H1 (cell line): Measurements from ENCODE around the gene ZNF692. TPM values are rescaled to one million over a fixed set of nuclear protein-coding genes. Genes with fewer than 3 reads are reported as not detected.
A peak's percentile ranks its signal among the peaks of the same experiment; 100 is the strongest.

Source experiments
- BACH1 ChIP-seq: IDR thresholded peaks from 2 replicates; pipeline ENCODE4 v1.6.1; 2012; ENCODE audit warnings: low read length, improper control_type of control experiment
- EP300 ChIP-seq, 2 experiments: IDR thresholded peaks; 1 replicate in 1 of 2; 2 replicates in 1 of 2; pipeline ENCODE4 v1.6.1; 2011 to 2012; ENCODE audit warnings: low read depth in 2 of 2, low read length in 2 of 2, mild to moderate bottlenecking in 2 of 2, borderline replicate concordance in 1 of 2, inconsistent platforms in 1 of 2, moderate library complexity in 1 of 2
- MAFK ChIP-seq: IDR thresholded peaks from 2 replicates; pipeline ENCODE4 v1.6.1; 2012; ENCODE audit warnings: low read depth, mild to moderate bottlenecking, improper control_type of control experiment, low read length
- RAD21 ChIP-seq, 2 experiments: IDR thresholded peaks in 1 of 2; conservative IDR thresholded peaks in 1 of 2; 2 replicates each; pipeline ENCODE4 v1.6.1; 2011; ENCODE audit warnings: low read depth in 2 of 2, low read length in 2 of 2, improper control_type of control experiment in 1 of 2, inconsistent platforms in 1 of 2, mild to moderate bottlenecking in 1 of 2, moderate library complexity in 1 of 2
- TBP ChIP-seq: IDR thresholded peaks from 2 replicates; pipeline ENCODE4 v1.6.1; 2011; ENCODE audit warnings: low read depth, low read length, improper control_type of control experiment
- polyA plus RNA-seq, 7 experiments: library from polyadenylated mRNA; depleted of rRNA in 3 of 7; stranded (reverse) in 5 of 7; unstranded in 2 of 7; fragments of >200 nt in 5 of 7; fragments of 200-250 nt in 2 of 7; gene quantifications; 1 replicate in 5 of 7; 2 replicates in 1 of 7; 4 replicates in 1 of 7; pipeline versions ENCODE4 v1.2.1 to v1.2.3, GENCODE V29; 2011 to 2013; ENCODE audit warnings: missing spikeins in 2 of 7, mixed read lengths in 2 of 7
- total RNA-seq: library from RNA; stranded (reverse); fragmentation: NEBNext Ultra II Directional; extraction: Animal tissue kit (Norgen Biotek cat#: 25700); gene quantifications from 2 replicates; pipeline ENCODE4 v1.2.1, GENCODE V29; 2021
- TF ChIP-seq, protein P1 (sequence below): fragments of 300-600 bp; sonication (generic); IDR thresholded peaks from 2 replicates; pipeline ENCODE4 v1.7.1; 2012; ENCODE audit warnings: low read length, moderate library complexity, mild to moderate bottlenecking, inconsistent platforms; ENCODE audit not compliant: insufficient replicate concordance
- TF ChIP-seq, protein P2 (sequence below), 3 experiments: IDR thresholded peaks; 1 replicate in 2 of 3; 2 replicates in 1 of 3; pipeline versions ENCODE4 v1.5.1 to v1.6.1; 2011; ENCODE audit warnings: low read length in 3 of 3, mild to moderate bottlenecking in 3 of 3, inconsistent platforms in 2 of 3, low read depth in 1 of 3, moderate library complexity in 1 of 3; ENCODE audit not compliant: insufficient read depth in 1 of 3; ENCODE audit errors: control extremely low read depth in 1 of 3

The ZNF692 gene
- total and polyA plus RNA-seq, 2 of the 8 experiments (the other 6 are each of a cell fraction or from before 2014, with no cell fraction given) = 38.4 to 52.3 TPM

DNA sequence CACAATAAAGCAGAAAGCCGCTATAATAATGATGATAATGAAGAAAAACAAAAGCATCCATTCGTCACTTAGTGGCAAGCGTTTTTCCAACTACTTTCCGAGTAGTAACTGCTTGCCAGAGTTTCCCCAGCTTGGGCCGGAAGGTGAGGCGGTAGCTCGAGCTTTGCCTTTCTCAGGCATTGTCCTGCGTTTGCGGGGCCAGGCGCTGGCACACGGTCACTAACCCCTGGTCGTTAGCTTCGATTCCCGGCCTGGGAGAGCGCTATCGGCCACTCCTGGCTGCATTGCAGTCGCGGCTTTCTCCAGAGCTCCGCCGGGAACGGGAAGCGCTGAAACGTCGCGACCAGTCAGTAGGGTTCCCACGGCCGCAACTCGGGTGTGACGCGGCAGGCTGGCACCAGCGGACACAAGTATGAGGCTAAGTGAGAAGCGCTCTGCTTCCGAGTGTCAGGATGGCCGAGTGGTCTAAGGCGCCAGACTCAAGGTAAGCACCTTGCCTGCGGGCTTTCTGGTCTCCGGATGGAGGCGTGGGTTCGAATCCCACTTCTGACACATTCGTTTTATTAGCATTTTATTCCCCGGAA is 14.6 kb upstream of the ZNF692 start (continued):
- TF ChIP-seq, protein P1, sequence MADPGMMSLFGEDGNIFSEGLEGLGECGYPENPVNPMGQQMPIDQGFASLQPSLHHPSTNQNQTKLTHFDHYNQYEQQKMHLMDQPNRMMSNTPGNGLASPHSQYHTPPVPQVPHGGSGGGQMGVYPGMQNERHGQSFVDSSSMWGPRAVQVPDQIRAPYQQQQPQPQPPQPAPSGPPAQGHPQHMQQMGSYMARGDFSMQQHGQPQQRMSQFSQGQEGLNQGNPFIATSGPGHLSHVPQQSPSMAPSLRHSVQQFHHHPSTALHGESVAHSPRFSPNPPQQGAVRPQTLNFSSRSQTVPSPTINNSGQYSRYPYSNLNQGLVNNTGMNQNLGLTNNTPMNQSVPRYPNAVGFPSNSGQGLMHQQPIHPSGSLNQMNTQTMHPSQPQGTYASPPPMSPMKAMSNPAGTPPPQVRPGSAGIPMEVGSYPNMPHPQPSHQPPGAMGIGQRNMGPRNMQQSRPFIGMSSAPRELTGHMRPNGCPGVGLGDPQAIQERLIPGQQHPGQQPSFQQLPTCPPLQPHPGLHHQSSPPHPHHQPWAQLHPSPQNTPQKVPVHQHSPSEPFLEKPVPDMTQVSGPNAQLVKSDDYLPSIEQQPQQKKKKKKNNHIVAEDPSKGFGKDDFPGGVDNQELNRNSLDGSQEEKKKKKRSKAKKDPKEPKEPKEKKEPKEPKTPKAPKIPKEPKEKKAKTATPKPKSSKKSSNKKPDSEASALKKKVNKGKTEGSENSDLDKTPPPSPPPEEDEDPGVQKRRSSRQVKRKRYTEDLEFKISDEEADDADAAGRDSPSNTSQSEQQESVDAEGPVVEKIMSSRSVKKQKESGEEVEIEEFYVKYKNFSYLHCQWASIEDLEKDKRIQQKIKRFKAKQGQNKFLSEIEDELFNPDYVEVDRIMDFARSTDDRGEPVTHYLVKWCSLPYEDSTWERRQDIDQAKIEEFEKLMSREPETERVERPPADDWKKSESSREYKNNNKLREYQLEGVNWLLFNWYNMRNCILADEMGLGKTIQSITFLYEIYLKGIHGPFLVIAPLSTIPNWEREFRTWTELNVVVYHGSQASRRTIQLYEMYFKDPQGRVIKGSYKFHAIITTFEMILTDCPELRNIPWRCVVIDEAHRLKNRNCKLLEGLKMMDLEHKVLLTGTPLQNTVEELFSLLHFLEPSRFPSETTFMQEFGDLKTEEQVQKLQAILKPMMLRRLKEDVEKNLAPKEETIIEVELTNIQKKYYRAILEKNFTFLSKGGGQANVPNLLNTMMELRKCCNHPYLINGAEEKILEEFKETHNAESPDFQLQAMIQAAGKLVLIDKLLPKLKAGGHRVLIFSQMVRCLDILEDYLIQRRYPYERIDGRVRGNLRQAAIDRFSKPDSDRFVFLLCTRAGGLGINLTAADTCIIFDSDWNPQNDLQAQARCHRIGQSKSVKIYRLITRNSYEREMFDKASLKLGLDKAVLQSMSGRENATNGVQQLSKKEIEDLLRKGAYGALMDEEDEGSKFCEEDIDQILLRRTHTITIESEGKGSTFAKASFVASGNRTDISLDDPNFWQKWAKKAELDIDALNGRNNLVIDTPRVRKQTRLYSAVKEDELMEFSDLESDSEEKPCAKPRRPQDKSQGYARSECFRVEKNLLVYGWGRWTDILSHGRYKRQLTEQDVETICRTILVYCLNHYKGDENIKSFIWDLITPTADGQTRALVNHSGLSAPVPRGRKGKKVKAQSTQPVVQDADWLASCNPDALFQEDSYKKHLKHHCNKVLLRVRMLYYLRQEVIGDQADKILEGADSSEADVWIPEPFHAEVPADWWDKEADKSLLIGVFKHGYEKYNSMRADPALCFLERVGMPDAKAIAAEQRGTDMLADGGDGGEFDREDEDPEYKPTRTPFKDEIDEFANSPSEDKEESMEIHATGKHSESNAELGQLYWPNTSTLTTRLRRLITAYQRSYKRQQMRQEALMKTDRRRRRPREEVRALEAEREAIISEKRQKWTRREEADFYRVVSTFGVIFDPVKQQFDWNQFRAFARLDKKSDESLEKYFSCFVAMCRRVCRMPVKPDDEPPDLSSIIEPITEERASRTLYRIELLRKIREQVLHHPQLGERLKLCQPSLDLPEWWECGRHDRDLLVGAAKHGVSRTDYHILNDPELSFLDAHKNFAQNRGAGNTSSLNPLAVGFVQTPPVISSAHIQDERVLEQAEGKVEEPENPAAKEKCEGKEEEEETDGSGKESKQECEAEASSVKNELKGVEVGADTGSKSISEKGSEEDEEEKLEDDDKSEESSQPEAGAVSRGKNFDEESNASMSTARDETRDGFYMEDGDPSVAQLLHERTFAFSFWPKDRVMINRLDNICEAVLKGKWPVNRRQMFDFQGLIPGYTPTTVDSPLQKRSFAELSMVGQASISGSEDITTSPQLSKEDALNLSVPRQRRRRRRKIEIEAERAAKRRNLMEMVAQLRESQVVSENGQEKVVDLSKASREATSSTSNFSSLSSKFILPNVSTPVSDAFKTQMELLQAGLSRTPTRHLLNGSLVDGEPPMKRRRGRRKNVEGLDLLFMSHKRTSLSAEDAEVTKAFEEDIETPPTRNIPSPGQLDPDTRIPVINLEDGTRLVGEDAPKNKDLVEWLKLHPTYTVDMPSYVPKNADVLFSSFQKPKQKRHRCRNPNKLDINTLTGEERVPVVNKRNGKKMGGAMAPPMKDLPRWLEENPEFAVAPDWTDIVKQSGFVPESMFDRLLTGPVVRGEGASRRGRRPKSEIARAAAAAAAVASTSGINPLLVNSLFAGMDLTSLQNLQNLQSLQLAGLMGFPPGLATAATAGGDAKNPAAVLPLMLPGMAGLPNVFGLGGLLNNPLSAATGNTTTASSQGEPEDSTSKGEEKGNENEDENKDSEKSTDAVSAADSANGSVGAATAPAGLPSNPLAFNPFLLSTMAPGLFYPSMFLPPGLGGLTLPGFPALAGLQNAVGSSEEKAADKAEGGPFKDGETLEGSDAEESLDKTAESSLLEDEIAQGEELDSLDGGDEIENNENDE = no peak
- TF ChIP-seq, protein P2, sequence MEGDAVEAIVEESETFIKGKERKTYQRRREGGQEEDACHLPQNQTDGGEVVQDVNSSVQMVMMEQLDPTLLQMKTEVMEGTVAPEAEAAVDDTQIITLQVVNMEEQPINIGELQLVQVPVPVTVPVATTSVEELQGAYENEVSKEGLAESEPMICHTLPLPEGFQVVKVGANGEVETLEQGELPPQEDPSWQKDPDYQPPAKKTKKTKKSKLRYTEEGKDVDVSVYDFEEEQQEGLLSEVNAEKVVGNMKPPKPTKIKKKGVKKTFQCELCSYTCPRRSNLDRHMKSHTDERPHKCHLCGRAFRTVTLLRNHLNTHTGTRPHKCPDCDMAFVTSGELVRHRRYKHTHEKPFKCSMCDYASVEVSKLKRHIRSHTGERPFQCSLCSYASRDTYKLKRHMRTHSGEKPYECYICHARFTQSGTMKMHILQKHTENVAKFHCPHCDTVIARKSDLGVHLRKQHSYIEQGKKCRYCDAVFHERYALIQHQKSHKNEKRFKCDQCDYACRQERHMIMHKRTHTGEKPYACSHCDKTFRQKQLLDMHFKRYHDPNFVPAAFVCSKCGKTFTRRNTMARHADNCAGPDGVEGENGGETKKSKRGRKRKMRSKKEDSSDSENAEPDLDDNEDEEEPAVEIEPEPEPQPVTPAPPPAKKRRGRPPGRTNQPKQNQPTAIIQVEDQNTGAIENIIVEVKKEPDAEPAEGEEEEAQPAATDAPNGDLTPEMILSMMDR (IDR thresholded peaks at IDR 0.05; ENCODE audit: control extremely low read depth in 1 of 3, insufficient read depth in 1 of 3, low read depth in 1 of 3, low read length in 3 of 3) = no peak
- TF ChIP-seq BACH1 (peak; percentile 85; the same call in 1 of the 2 replicates), TBP (peak; percentile 97), RAD21 (IDR thresholded peaks at IDR 0.05 in 1 of 2, conservative IDR thresholded peaks at IDR 0.05 in 1 of 2; ENCODE audit: low read depth in 2 of 2, low read length in 2 of 2) (peak in 1 of 2 experiments; percentile 1; a peak in 1 of 4 replicates), MAFK (peak; percentile 82; the same call in 1 of the 2 replicates), EP300 (IDR thresholded peaks at IDR 0.05; ENCODE audit: borderline replicate concordance in 1 of 2, low read depth in 2 of 2, low read length in 2 of 2) (no peak)
